Endothelial cell of hepatic sinusoid (primary cell): ENCODE measurements around the gene SLCO2A1.

ENCODE experiments used
- in situ Hi-C: cut with HindIII; loops from 2 replicates; pipeline ENCODE4 v1.10.0; 2017; ENCODE audit warnings: low sequenced_read_pairs

The SLCO2A1 gene

GRCh38 chr3:134002306-134002705 lies 27.4 kb downstream of the SLCO2A1 start:
- in situ Hi-C loops, result no loop called here

- in situ Hi-C loops, result no loop called here
Measured at GRCh38 chr3:134001251-134001650, 28.5 kb downstream of the SLCO2A1 start.

GRCh38 chr3:133999891-134000685 lies 29.6 kb downstream of the SLCO2A1 start:
- in situ Hi-C loops, result no loop called here

GRCh38 chr3:133998691-133999241 lies 31.0 kb downstream of the SLCO2A1 start:
- in situ Hi-C loops, result no loop called here

- in situ Hi-C loops, result no loop called here
Measured at GRCh38 chr3:133997871-133998635, 31.7 kb downstream of the SLCO2A1 start.

GRCh38 chr3:133996996-133997395 lies 32.7 kb downstream of the SLCO2A1 start:
- in situ Hi-C loops, result no loop called here

- in situ Hi-C loops, result no loop called here
Measured at GRCh38 chr3:133996251-133996661, 33.5 kb downstream of the SLCO2A1 start.

- in situ Hi-C loops, result no loop called here
Measured at GRCh38 chr3:133995264-133995663, 34.5 kb downstream of the SLCO2A1 start.

- in situ Hi-C loops, result no loop called here
Measured at GRCh38 chr3:133994166-133994890, 35.4 kb downstream of the SLCO2A1 start.

GRCh38 chr3:133992951-133993620 lies 36.6 kb downstream of the SLCO2A1 start:
- in situ Hi-C loops, result no loop called here

- in situ Hi-C loops, result no loop called here
Measured at GRCh38 chr3:133992381-133992780, 37.3 kb downstream of the SLCO2A1 start.

- in situ Hi-C loops, result no loop called here
Measured at GRCh38 chr3:133991637-133992036, 38.1 kb downstream of the SLCO2A1 start.

GRCh38 chr3:133991209-133991608 lies 38.5 kb downstream of the SLCO2A1 start:
- in situ Hi-C loops, result no loop called here

- in situ Hi-C loops, result no loop called here
Measured at GRCh38 chr3:133989936-133990702, 39.6 kb downstream of the SLCO2A1 start.

GRCh38 chr3:133988631-133989161 lies 41.0 kb downstream of the SLCO2A1 start:
- in situ Hi-C loops, result no loop called here

- in situ Hi-C loops, result no loop called here
Measured at GRCh38 chr3:133987948-133988484, 41.7 kb downstream of the SLCO2A1 start.

- in situ Hi-C loops, result no loop called here
Measured at GRCh38 chr3:133987136-133987535, 42.6 kb downstream of the SLCO2A1 start.

GRCh38 chr3:133986311-133986710 lies 43.4 kb downstream of the SLCO2A1 start:
- in situ Hi-C loops, result no loop called here

GRCh38 chr3:133984975-133985374 lies 44.8 kb downstream of the SLCO2A1 start:
- in situ Hi-C loops, result no loop called here
